SU-DHL-6 (cell line): Measurements from ENCODE around the gene DGKB.

Source experiments
- EZH2phosphoT487 ChIP-seq: fragments of 200-600 bp; sonication (generic), shearing (Covaris generic); conservative IDR thresholded peaks from 2 replicates; pipeline ENCODE4 v1.6.1; 2018; ENCODE audit warnings: mild to moderate bottlenecking, antibody characterized with exemption, low read length, moderate library complexity, mixed read lengths
- TF ChIP-seq, protein P1 (sequence below): fragments of 200-600 bp; sonication (generic); IDR thresholded peaks from one replicate; pipeline ENCODE4 v1.5.1; 2017; ENCODE audit warnings: antibody characterized with exemption, mild to moderate bottlenecking, low read length, moderate library complexity; ENCODE audit not compliant: insufficient read depth, poor library complexity, severe bottlenecking

DNA sequence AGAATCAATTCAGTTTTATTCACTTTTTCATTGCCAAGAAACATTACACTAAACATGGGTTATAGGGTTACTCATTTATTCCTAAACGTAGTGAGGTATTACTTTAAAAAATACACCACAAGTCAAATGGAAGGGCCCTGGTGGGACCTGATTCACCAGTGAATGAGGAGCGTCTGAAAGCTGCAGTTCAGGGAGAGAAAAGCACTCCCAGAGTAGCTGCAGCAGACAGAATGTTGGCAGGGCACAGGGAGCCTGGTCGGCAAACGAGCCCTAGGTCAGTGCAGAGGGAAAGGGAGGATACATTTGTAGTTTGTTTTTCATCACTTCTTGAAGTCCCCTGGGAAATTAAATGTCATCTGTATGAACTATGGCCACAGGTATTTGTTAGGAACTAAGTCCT is 551.4 kb downstream of the DGKB start:
- TF ChIP-seq, protein P1, sequence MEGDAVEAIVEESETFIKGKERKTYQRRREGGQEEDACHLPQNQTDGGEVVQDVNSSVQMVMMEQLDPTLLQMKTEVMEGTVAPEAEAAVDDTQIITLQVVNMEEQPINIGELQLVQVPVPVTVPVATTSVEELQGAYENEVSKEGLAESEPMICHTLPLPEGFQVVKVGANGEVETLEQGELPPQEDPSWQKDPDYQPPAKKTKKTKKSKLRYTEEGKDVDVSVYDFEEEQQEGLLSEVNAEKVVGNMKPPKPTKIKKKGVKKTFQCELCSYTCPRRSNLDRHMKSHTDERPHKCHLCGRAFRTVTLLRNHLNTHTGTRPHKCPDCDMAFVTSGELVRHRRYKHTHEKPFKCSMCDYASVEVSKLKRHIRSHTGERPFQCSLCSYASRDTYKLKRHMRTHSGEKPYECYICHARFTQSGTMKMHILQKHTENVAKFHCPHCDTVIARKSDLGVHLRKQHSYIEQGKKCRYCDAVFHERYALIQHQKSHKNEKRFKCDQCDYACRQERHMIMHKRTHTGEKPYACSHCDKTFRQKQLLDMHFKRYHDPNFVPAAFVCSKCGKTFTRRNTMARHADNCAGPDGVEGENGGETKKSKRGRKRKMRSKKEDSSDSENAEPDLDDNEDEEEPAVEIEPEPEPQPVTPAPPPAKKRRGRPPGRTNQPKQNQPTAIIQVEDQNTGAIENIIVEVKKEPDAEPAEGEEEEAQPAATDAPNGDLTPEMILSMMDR: no peak
- TF ChIP-seq EZH2phosphoT487: no peak
